ENCODE data around the gene TUBE1.
"Not testable (repeated sequence)": the region's sequence is repeated elsewhere in the genome, so short reads cannot be mapped to it uniquely, and the experiment has no call there.

TUBE1 gene

GRCh38 chr6:112061605-112062004 is 25.7 kb downstream of the TUBE1 start:
- FAIRE-seq: no peak

GRCh38 chr6:112058243-112059032 is 28.8 kb downstream of the TUBE1 start:
- no peak for FAIRE-seq

- FAIRE-seq: no peak
These were observed 32.6 kb downstream of the TUBE1 start for GRCh38 chr6:112054555-112055190.

GRCh38 chr6:112054001-112054400 is 33.3 kb downstream of the TUBE1 start, which contains the start of gene CCN6:
CCN6 (plus strand) TSS chr6:112054104; CDS start chr6:112054358, 254 bp downstream.
- FAIRE-seq: no peak

- FAIRE-seq: not testable (repeated sequence)
These were observed 36.0 kb downstream of the TUBE1 start for GRCh38 chr6:112051251-112051740.

DNA sequence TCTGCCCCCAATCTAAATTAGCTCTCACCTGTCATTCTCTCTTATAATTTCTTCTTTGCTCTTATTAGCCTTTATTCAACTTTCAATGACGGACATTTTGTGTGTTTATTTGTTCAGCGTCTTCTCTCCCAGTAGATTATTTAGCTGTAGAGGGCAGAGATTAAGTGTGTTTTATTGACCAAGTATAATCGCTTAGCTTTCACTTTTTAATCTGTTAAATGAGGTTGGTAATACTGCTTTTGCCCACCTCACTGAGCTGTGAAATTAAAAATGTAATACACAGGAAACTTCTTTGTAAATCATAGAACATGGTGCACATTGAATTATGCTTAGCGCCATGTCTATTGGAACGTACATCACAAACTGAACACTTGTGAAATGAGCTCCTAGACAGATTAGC is 36.9 kb downstream of the TUBE1 start:
- FAIRE-seq: no peak

- FAIRE-seq: no peak
These were observed 37.3 kb downstream of the TUBE1 start for GRCh38 chr6:112049996-112050395.

DNA sequence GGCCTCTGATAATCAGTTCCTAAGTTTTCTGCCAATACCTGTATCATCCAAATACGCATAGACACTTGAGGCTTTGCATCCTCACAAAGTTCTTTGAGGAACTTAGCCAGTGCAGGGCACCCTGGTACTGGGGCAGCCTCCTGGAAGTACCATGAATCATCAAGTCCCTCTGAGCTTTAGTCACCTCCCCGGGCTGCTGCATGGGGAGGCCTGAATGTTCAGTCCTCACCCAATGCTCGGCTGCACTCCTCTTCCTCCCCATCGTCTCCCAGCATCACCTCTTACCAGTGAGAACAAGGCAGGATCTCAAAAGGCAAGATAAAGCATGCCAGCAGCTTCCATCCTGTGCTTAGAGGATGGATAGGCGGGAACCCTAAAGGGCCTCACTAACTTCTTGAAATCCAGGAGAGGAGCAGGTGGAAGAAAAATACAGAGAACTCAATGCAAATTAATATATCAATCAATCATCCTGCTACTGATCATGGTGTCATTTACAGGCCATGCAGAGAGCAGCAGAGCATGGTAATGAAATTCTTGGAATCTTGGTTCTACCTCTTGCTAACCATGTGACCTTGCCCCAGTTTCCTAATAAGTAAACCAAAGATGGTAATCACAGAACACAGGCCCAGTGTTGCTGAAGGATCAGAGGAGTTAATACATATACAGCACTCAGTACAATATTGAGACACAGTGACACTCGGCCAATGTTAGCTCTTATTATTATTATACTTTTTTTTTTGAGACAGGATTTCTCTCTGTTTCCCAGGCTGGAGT is 38.1 kb downstream of the TUBE1 start:
- FAIRE-seq: no peak

DNA sequence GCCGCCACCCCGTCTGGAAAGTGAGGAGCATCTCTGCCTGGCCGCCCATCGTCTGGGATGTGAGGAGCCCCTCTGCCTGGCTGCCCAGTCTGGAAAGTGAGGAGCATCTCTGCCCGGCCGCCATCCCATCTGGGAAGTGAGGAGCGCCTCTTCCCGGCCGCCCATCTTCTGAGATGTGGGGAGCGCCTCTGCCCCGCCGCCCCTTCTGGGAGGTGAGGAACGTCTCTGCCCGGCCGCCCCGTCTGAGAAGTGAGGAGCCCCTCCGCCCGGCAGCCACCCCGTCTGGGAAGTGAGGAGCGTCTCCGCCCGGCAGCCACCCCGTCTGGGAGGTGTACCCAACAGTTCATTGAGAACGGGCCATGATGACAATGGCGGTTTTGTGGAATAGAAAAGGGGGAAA is 39.8 kb downstream of the TUBE1 start:
- FAIRE-seq: not testable (repeated sequence)

- FAIRE-seq: no peak
These were observed 42.4 kb downstream of the TUBE1 start for GRCh38 chr6:112044856-112045255.

- no peak for FAIRE-seq
These were observed 43.1 kb downstream of the TUBE1 start for GRCh38 chr6:112044196-112044595.

DNA sequence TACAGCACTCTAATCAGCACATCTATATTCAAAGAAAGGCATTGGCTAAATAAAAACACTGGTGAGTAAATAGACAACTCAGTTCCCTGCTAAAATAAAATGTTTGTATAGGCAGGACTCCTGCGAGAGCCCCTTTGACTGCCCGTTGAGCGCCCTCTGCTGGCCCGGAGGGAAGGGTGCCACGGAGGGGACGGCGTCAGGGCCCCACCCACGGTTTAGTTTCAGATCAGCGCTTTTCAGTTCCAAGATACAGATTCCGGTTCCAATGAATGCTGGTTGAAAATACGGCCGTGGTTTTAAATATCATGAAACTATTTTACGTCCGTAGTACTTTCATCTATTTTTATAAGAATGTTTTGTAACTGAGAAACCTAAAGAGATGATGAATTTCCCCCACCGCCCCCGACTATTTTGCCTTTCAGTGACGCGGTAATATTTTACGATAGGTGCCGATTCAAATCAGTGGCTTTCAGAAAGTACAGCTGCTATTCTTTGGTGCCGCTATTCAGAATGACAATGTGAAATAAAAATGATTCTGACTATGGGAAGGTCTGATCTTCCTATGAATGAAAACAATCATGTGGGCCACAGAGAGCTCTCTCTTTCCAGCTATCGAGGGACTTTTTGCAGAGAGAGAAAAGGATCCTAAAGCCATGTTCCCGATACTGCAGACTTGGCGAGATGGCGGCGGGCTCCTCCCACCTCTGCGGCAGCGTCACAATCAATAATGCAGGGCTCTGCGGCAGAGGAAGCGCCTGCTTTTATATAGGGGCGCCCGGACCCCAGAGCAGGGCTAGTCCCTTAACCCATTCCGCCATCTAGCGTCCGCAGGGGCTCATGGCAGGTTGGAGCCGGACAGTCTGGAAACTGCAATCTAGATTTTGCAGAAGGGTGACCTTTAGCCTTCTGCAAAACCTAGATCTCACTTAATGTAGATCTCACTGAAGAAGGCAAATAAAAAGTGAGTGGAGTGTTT is 44.0 kb downstream of the TUBE1 start:
- FAIRE-seq: no peak

GRCh38 chr6:112041535-112041934 is 45.7 kb downstream of the TUBE1 start:
- FAIRE-seq: no peak

- FAIRE-seq: no peak
These were observed 46.3 kb downstream of the TUBE1 start for GRCh38 chr6:112040956-112041355.

DNA sequence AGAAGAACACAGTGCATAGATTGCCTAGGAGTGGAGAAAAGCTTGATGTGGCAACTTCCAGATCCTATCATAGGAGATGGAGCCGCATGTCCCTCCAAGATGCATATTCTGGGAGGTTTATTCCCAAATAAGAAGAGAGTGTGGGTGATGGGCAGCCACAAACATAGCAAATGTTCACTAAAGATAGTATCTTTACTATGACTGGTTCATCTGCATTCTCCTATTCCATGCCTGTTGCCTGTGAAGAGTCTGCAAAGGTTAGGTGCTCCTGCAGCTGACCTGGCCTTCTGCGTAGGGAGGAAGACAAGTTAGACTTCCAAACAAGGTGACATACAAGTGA is 47.9 kb downstream of the TUBE1 start:
- FAIRE-seq: no peak

- FAIRE-seq: no peak
These were observed 48.4 kb downstream of the TUBE1 start for GRCh38 chr6:112038756-112039430.

DNA sequence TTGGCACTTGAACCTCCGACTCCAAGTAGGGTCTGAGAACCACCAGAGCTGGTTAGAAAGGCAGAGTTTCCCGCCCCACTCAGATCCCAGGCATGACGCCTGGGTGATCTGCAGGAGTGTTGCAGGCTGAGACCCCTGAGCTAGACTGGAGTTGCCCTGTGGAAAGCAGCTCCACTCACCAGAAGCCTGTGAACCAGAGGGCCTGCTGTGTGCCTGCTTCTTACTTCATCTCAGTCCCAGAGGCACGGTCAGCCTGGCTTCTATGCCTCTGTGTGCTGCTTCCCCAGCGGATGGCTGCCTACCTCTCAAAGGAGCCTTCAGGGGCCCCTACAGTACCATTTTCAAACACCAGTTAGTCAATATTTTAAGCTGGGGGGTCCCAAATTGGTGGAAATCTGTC is 49.0 kb downstream of the TUBE1 start:
- no peak for FAIRE-seq

GRCh38 chr6:112037783-112038216 is 49.5 kb downstream of the TUBE1 start:
- no peak for FAIRE-seq

GRCh38 chr6:112036088-112036637 is 51.1 kb downstream of the TUBE1 start:
- FAIRE-seq: no peak

- FAIRE-seq: no peak
These were observed 52.7 kb downstream of the TUBE1 start for GRCh38 chr6:112034616-112034995.

All from colon (tissue), 2 donors.